SU-DHL-6 (cell line): Measurements from ENCODE around the gene STK17A.
"Not testable (repeated sequence)": the region's sequence is repeated elsewhere in the genome, so short reads cannot be mapped to it uniquely, and the experiment has no call there.

Experiments used
- H2AFZ ChIP-seq: fragments of 200-600 bp; sonication (generic); 2 replicates; pipeline ENCODE4 v1.6.1; 2014; ENCODE audit warnings: low read depth, mild to moderate bottlenecking, moderate library complexity, mixed read lengths, antibody characterized with exemption, low read length; ENCODE audit not compliant: severe bottlenecking
- H3F3A ChIP-seq: fragments of 200-600 bp; shearing (Covaris generic); 2 replicates; pipeline ENCODE4 v1.6.0; 2016; ENCODE audit warnings: antibody characterized with exemption, mild to moderate bottlenecking; ENCODE audit not compliant: insufficient read depth
- H3K27ac ChIP-seq: fragments of 200-600 bp; sonication (generic); 2 replicates; pipeline ENCODE4 v1.5.1; 2016; ENCODE audit warnings: low read depth, mild to moderate bottlenecking, low read length, moderate library complexity, mixed read lengths
- H3K27me3 ChIP-seq: fragments of 200-600 bp; sonication (generic), shearing (Covaris generic); 2 replicates; pipeline ENCODE4 v1.6.0; 2014; ENCODE audit warnings: mild to moderate bottlenecking, low read length
- H3K36me3 ChIP-seq: fragments of 200-600 bp; sonication (generic); 2 replicates; pipeline ENCODE4 v1.6.1; 2014; ENCODE audit warnings: mild to moderate bottlenecking, low read length, mixed read lengths
- H3K4me2 ChIP-seq: fragments of 300-600, 200-600 bp; shearing (Covaris generic), sonication (generic); 2 replicates; pipeline ENCODE4 v1.6.0; 2014; ENCODE audit warnings: low read length, low read depth, mild to moderate bottlenecking; ENCODE audit not compliant: poor library complexity, severe bottlenecking
- H3K4me3 ChIP-seq: fragments of 200-600 bp; sonication (generic); 2 replicates; pipeline ENCODE4 v1.5.1; 2014; ENCODE audit warnings: antibody characterized with exemption, low read length, mild to moderate bottlenecking, mixed read lengths; ENCODE audit not compliant: insufficient read depth, poor library complexity, severe bottlenecking
- H3K79me2 ChIP-seq: fragments of 200-600 bp; sonication (generic); 2 replicates; pipeline ENCODE4 v1.6.1; 2014; ENCODE audit warnings: mild to moderate bottlenecking, low read length, moderate library complexity; ENCODE audit not compliant: insufficient read depth
- H3K9ac ChIP-seq: fragments of 200-600 bp; sonication (generic); 2 replicates; pipeline ENCODE4 v1.7.0; 2014; ENCODE audit warnings: mild to moderate bottlenecking, low read length
- H3K9me2 ChIP-seq: fragments of 200-600 bp; sonication (generic); replicated peaks from 2 replicates; pipeline ENCODE4 v1.6.1; 2014; ENCODE audit warnings: low read length; ENCODE audit not compliant: insufficient read depth
- H3K9me3 ChIP-seq: fragments of 200-600 bp; sonication (generic); 2 replicates; pipeline ENCODE4 v1.6.1; 2014; ENCODE audit warnings: low read length, mixed read lengths; ENCODE audit not compliant: insufficient read depth
- H4K20me1 ChIP-seq: fragments of 200-600 bp; sonication (generic); 2 replicates; pipeline ENCODE4 v1.6.1; 2014; ENCODE audit warnings: low read depth, mild to moderate bottlenecking, antibody characterized with exemption, low read length, moderate library complexity, mixed read lengths
- CTCF ChIP-seq: fragments of 200-600 bp; sonication (generic); IDR thresholded peaks from one replicate; pipeline ENCODE4 v1.5.1; 2017; ENCODE audit warnings: antibody characterized with exemption, mild to moderate bottlenecking, low read length, moderate library complexity; ENCODE audit not compliant: insufficient read depth, poor library complexity, severe bottlenecking
- EZH2phosphoT487 ChIP-seq: fragments of 200-600 bp; sonication (generic), shearing (Covaris generic); conservative IDR thresholded peaks from 2 replicates; pipeline ENCODE4 v1.6.1; 2018; ENCODE audit warnings: mild to moderate bottlenecking, antibody characterized with exemption, low read length, moderate library complexity, mixed read lengths

The STK17A gene

GRCh38 chr7:43593010-43593409 lies 10.1 kb downstream of the STK17A start:
- TF ChIP-seq EZH2phosphoT487 (no peak), CTCF (no peak)
- peak overlapping the region; percentile 75 for H3K4me2 ChIP-seq
- no peaks in the 10 kb centered on the region for H3K9me3 ChIP-seq
- H3K9me2 ChIP-seq = no peaks in the 10 kb centered on the region
- H2AFZ ChIP-seq = no peak overlapping the region
- no peaks in the 10 kb centered on the region for H3K27me3 ChIP-seq
- no peak overlapping the region; the same call in 1 of the 2 replicates for H3K27ac ChIP-seq
- H3K9ac ChIP-seq = no peak overlapping the region
- H3K79me2 ChIP-seq = peaks cover 100% of the 10 kb centered on the region
- H4K20me1 ChIP-seq = peaks cover 93% of the 10 kb centered on the region
- H3K36me3 ChIP-seq = peaks cover 54% of the 10 kb centered on the region
- H3F3A ChIP-seq = peaks cover 48% of the 10 kb centered on the region
- H3K4me3 ChIP-seq = no peak overlapping the region

GRCh38 chr7:43594020-43594419 lies 11.1 kb downstream of the STK17A start:
- Histone ChIP-seq H3K9ac (no peak overlapping the region), H3K9me2 (no peaks in the 10 kb centered on the region), H3K27ac (peak overlapping the region; percentile 6; the same call in 1 of the 2 replicates), H3K4me3 (no peak overlapping the region), H4K20me1 (peaks cover 89% of the 10 kb centered on the region), H3K9me3 (no peaks in the 10 kb centered on the region), H3K4me2 (peak overlapping the region; percentile 75), H3K27me3 (no peaks in the 10 kb centered on the region), H3K79me2 (peaks cover 100% of the 10 kb centered on the region), H3K36me3 (peaks cover 59% of the 10 kb centered on the region), H3F3A (peaks cover 42% of the 10 kb centered on the region), H2AFZ (no peak overlapping the region)
- TF ChIP-seq EZH2phosphoT487 = no peak
- no peak for TF ChIP-seq CTCF

GRCh38 chr7:43596426-43596825 lies 13.5 kb downstream of the STK17A start:
- not testable (repeated sequence) for H3K9ac ChIP-seq, H3K9me3 ChIP-seq, H3K27ac ChIP-seq, H3K9me2 ChIP-seq, H3K4me3 ChIP-seq, H3K27me3 ChIP-seq, H2AFZ ChIP-seq, H3K4me2 ChIP-seq
- peaks cover 91% of the 10 kb centered on the region for H4K20me1 ChIP-seq
- H3K36me3 ChIP-seq = peaks cover 72% of the 10 kb centered on the region
- peaks cover 40% of the 10 kb centered on the region for H3F3A ChIP-seq
- peaks cover 100% of the 10 kb centered on the region for H3K79me2 ChIP-seq

GRCh38 chr7:43600056-43600455 lies 17.1 kb downstream of the STK17A start:
- Histone ChIP-seq H3K9me2 (no peaks in the 10 kb centered on the region), H3K9me3 (no peaks in the 10 kb centered on the region), H4K20me1 (peaks cover 91% of the 10 kb centered on the region), H3K4me2 (no peak overlapping the region), H2AFZ (no peak overlapping the region), H3K36me3 (peaks cover 91% of the 10 kb centered on the region), H3K4me3 (no peak overlapping the region), H3K27me3 (no peaks in the 10 kb centered on the region), H3K79me2 (peaks cover 100% of the 10 kb centered on the region), H3K9ac (no peak overlapping the region), H3F3A (peaks cover 59% of the 10 kb centered on the region), H3K27ac (no peak overlapping the region)
- no peak for TF ChIP-seq CTCF
- no peak for TF ChIP-seq EZH2phosphoT487
